Stimulated activated CD8-positive, alpha-beta memory T cell treated with anti-CD3 and anti-CD28 coated beads, Interleukin-4, amount 100 ng/mL, for 48 hours (primary cell): ENCODE results near the gene F12.

ENCODE experiments used
- DNase-seq: peaks from one replicate; pipeline ENCODE4 v3.0.0-alpha.2; 2020

Gene F12

GRCh38 chr5:177409043-177409801, at the start of gene F12:
TSS of gene F12 (minus strand) at chr5:177409564. CDS start at chr5:177409527, 37 bp downstream.
- DNase-seq = no peak

- DNase-seq = no peak
Observed at GRCh38 chr5:177458912-177459350, 49.6 kb upstream of the F12 start.

GRCh38 chr5:177457852-177458681, 48.7 kb upstream of the F12 start:
- no peak for DNase-seq

GRCh38 chr5:177456976-177457851, 47.9 kb upstream of the F12 start:
- peak; percentile 72 for DNase-seq

- no peak for DNase-seq
Observed at GRCh38 chr5:177456591-177456964, 47.2 kb upstream of the F12 start.

GRCh38 chr5:177455661-177456590, 46.6 kb upstream of the F12 start:
- peak; percentile 99 for DNase-seq

- peak; percentile 96 for DNase-seq
Observed at GRCh38 chr5:177455036-177455660, 45.8 kb upstream of the F12 start.

- peak; percentile 99 for DNase-seq
Observed at GRCh38 chr5:177454397-177455035, 45.2 kb upstream of the F12 start.

- no peak for DNase-seq
Observed at GRCh38 chr5:177453852-177454396, 44.6 kb upstream of the F12 start.

- DNase-seq = no peak
Observed at GRCh38 chr5:177452688-177453638, 43.6 kb upstream of the F12 start.

- no peak for DNase-seq
Observed at GRCh38 chr5:177450667-177451424, 41.5 kb upstream of the F12 start.

- DNase-seq = no peak
Observed at GRCh38 chr5:177449140-177450061, 40.0 kb upstream of the F12 start.

GRCh38 chr5:177448244-177448950, 39.0 kb upstream of the F12 start:
- DNase-seq = no peak

- no peak for DNase-seq
Observed at GRCh38 chr5:177447611-177448243, 38.4 kb upstream of the F12 start.

- DNase-seq = peak; percentile 79
Observed at GRCh38 chr5:177447066-177447610, 37.8 kb upstream of the F12 start.
